Ishikawa (cell line): Measurements from ENCODE around the gene PLA2R1.

Experiments used
- EP300 ChIP-seq: IDR thresholded peaks from 2 replicates; pipeline ENCODE4 v1.6.1; 2012; ENCODE audit warnings: borderline replicate concordance
- REST ChIP-seq: IDR thresholded peaks from 2 replicates; pipeline ENCODE4 v1.6.1; 2012; ENCODE audit warnings: low read depth, mild to moderate bottlenecking
- TCF12 ChIP-seq: IDR thresholded peaks from 2 replicates; pipeline ENCODE4 v1.6.1; 2012; ENCODE audit warnings: low read depth
- TEAD4 ChIP-seq: IDR thresholded peaks from 2 replicates; pipeline ENCODE4 v1.6.1; 2012

DNA sequence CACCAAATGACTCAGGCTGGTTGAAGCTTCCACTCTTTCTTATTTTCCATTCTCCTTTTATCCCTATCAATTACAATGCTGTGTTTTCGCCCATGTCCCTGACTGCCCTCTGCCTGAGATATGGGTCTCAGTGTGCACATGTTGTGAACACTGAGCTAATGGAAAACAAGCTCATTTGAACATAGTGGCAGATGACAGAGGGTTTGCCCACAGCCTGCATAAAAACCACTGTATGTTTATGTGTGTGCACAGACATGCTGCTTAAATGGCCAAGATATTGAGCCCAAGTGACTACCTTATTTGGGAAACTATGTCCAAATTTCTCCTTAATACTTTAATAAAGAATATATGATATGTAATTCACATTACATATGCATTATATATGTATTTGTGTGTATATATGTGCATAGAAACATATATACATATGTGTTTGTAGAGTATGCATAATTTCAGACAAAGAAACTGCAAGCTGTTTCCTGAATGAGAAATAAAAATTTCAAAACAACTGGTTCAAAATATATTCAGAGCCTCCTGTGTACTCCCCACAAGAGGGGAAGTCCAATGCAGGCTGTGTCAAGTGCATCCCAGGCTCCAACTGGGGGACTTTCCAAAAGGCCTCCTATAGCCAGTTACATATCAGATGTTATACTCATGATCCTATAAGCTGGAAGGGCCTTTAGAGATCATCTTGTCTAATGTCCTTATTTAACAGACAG lies 171.7 kb downstream of the PLA2R1 start:
- TF ChIP-seq REST = no peak
- no peak for TF ChIP-seq TCF12
- no peak for TF ChIP-seq EP300
- no peak for TF ChIP-seq TEAD4
